OCI-LY1 (cell line): Measurements from ENCODE around the gene MAD1L1.
A peak's percentile ranks its signal among the peaks of the same experiment; 100 is the strongest.

ENCODE experiments used
- H2AFZ ChIP-seq: fragments of 200-600 bp; sonication (generic), shearing (Covaris generic); 2 replicates; pipeline ENCODE4 v1.6.0; 2014; ENCODE audit warnings: antibody characterized with exemption, mild to moderate bottlenecking, low read length
- H3F3A ChIP-seq: fragments of 200-600 bp; sonication (generic), shearing (Covaris generic); 2 replicates; pipeline ENCODE4 v1.6.0; 2014; ENCODE audit warnings: mild to moderate bottlenecking, antibody characterized with exemption, low read length, moderate library complexity; ENCODE audit not compliant: insufficient read depth
- H3K27ac ChIP-seq: fragments of 200-600 bp; sonication (generic); 2 replicates; pipeline ENCODE4 v1.5.1; 2014; ENCODE audit warnings: low read length, mixed run types, mild to moderate bottlenecking, low read depth; ENCODE audit not compliant: poor library complexity, severe bottlenecking
- H3K27me3 ChIP-seq: fragments of 200-600 bp; sonication (generic); 2 replicates; pipeline ENCODE4 v1.6.0; 2014; ENCODE audit warnings: antibody characterized with exemption, mild to moderate bottlenecking, low read length, moderate library complexity; ENCODE audit not compliant: insufficient read depth
- H3K36me3 ChIP-seq: fragments of 200-600 bp; sonication (generic); 2 replicates; pipeline ENCODE4 v1.6.1; 2014; ENCODE audit warnings: mild to moderate bottlenecking, antibody characterized with exemption, low read length, moderate library complexity, mixed read lengths; ENCODE audit not compliant: insufficient read depth
- H3K4me1 ChIP-seq: fragments of 200-600 bp; sonication (generic); 2 replicates; pipeline ENCODE4 v1.5.1; 2014; ENCODE audit warnings: mild to moderate bottlenecking, low read length, moderate library complexity; ENCODE audit not compliant: insufficient read depth, severe bottlenecking
- H3K4me2 ChIP-seq: fragments of 200-600 bp; sonication (generic), shearing (Covaris generic); 2 replicates; pipeline ENCODE4 v1.6.1; 2014; ENCODE audit warnings: low read length
- H3K4me3 ChIP-seq: fragments of 200-600 bp; sonication (generic); 2 replicates; pipeline ENCODE4 v1.5.1; 2014; ENCODE audit warnings: low read length, low read depth, mild to moderate bottlenecking, mixed read lengths; ENCODE audit not compliant: poor library complexity, severe bottlenecking
- H3K79me2 ChIP-seq: fragments of 200-600 bp; shearing (Covaris generic); 2 replicates; pipeline ENCODE4 v1.6.1; 2016; ENCODE audit warnings: mixed run types, low read length, mixed read lengths; ENCODE audit not compliant: insufficient read depth
- H3K9ac ChIP-seq: fragments of 200-600 bp; sonication (generic), shearing (Covaris generic); 2 replicates; pipeline ENCODE4 v1.6.1; 2014; ENCODE audit warnings: mild to moderate bottlenecking, low read length, mixed read lengths
- H3K9me2 ChIP-seq: fragments of 200-600 bp; sonication (generic), shearing (Covaris generic); 2 replicates; pipeline ENCODE4 v1.6.1; 2014; ENCODE audit warnings: low read depth, mild to moderate bottlenecking, low read length, mixed read lengths
- H3K9me3 ChIP-seq: fragments of 200-600 bp; shearing (Covaris generic); 2 replicates; pipeline ENCODE4 v1.6.1; 2014; ENCODE audit warnings: low read length, mixed read lengths
- H4K20me1 ChIP-seq: fragments of 200-600 bp; sonication (generic), shearing (Covaris generic); 2 replicates; pipeline ENCODE4 v1.6.0; 2016; ENCODE audit warnings: mild to moderate bottlenecking, low read length; ENCODE audit not compliant: insufficient read depth
- CTCF ChIP-seq: fragments of 200-600 bp; sonication (generic), shearing (Covaris generic); IDR thresholded peaks from 2 replicates; pipeline ENCODE4 v1.5.1; 2017; ENCODE audit warnings: mild to moderate bottlenecking, antibody characterized with exemption, low read length, moderate library complexity, mixed read lengths
- EZH2 ChIP-seq: fragments of 200-600 bp; sonication (generic), shearing (Covaris generic); IDR thresholded peaks from 2 replicates; pipeline ENCODE4 v1.8.0; 2017; ENCODE audit warnings: borderline replicate concordance, mixed run types, mild to moderate bottlenecking, antibody characterized with exemption, low read length, moderate library complexity, mixed read lengths

Gene MAD1L1

DNA sequence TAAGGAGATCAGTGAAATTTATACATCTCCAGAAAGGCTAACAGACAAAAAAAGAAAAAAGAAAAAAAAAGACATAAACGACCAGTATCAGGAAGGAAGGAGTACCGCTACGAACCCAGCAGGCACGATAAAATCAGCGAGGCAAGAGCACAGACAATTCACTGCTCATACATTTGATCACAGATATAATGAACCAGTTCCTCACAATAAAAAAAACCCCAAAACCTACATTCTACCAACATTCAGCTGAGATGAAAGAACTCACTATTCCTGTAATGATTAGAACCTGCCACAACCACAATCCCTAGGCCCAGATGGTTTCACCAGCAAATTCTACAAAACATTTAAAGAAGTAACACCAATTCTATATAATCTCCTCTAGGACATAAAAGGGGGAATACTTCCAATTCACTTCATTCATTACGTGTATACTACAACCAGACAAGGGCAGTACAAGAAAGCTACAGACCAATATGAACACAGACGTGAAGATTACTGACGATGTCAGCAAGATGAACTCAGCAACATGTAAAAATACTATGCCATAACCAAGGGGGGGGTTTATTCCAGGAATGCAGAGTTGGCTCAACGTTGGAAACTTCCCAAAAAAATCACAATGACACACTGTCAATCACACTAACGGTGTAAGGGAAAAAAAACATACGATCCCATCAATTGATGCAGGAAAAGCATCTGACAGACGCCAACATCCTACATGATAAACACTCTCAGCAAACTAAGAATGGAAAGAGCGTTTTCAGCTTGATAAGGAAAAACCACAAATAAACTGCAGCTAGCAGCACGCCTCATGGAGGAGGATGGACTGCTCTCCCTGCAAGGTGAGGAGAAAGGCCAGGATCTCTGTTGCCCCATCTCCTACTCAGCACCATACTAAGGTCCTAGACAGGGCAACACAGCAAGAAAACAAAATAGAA is 306.5 kb downstream of the MAD1L1 start:
- Histone ChIP-seq H3K9me3 (no peaks in the 10 kb centered on the region), H2AFZ (no peak overlapping the region), H3K9ac (peak overlapping the region; percentile 35; the same call in 1 of the 2 replicates), H3F3A (no peaks in the 10 kb centered on the region), H3K36me3 (peaks cover 22% of the 10 kb centered on the region), H3K4me3 (peak overlapping the region; percentile 54), H3K27ac (peak overlapping the region; percentile 94), H3K9me2 (no peaks in the 10 kb centered on the region), H3K27me3 (no peaks in the 10 kb centered on the region), H4K20me1 (no peaks in the 10 kb centered on the region), H3K4me2 (peak overlapping the region; percentile 50), H3K4me1 (peaks cover 70% of the 10 kb centered on the region), H3K79me2 (no peaks in the 10 kb centered on the region)
- no peak for TF ChIP-seq CTCF
- TF ChIP-seq EZH2, result no peak

DNA sequence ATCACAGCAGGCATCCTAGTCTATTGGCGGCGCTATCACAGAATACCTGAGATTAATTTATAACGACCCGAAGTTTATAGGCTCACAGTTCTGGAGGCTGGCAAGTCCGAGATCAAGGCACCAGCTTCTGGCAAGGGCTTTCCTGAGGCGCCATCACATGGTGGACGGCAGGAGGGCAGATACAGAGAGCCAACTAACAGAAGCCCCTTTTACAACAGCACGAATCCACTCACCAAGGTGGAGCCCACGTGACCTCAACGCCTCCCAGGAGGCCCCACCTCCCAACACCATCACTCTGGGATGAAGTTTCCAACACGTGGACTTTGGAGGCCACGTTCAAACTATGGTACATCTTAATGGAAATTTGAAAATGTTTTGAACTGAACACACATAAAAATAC is 307.4 kb downstream of the MAD1L1 start:
- Histone ChIP-seq H3K9me2 (no peaks in the 10 kb centered on the region), H3F3A (no peaks in the 10 kb centered on the region), H3K27me3 (no peaks in the 10 kb centered on the region), H3K9ac (peak overlapping the region; percentile 35; the same call in 1 of the 2 replicates), H2AFZ (no peak overlapping the region), H3K4me3 (peak overlapping the region; percentile 54), H3K4me2 (peak overlapping the region; percentile 50), H3K79me2 (no peaks in the 10 kb centered on the region), H3K27ac (peak overlapping the region; percentile 94), H3K36me3 (peaks cover 22% of the 10 kb centered on the region), H3K4me1 (peaks cover 79% of the 10 kb centered on the region), H4K20me1 (no peaks in the 10 kb centered on the region), H3K9me3 (no peaks in the 10 kb centered on the region)
- TF ChIP-seq CTCF (peak; percentile 44), EZH2 (no peak)

- Histone ChIP-seq H3K4me2 (no peak overlapping the region), H2AFZ (no peak overlapping the region), H3K27me3 (no peaks in the 10 kb centered on the region), H3K4me3 (no peak overlapping the region), H3K9me2 (no peaks in the 10 kb centered on the region), H4K20me1 (no peaks in the 10 kb centered on the region), H3K27ac (peak overlapping the region; percentile 46), H3F3A (no peaks in the 10 kb centered on the region), H3K36me3 (peaks cover 22% of the 10 kb centered on the region), H3K4me1 (peaks cover 89% of the 10 kb centered on the region), H3K9me3 (no peaks in the 10 kb centered on the region), H3K9ac (no peak overlapping the region), H3K79me2 (no peaks in the 10 kb centered on the region)
- TF ChIP-seq EZH2 (no peak), CTCF (no peak)
Measured at GRCh38 chr7:1924258-1924817, 308.4 kb downstream of the MAD1L1 start.
